A673 (cell line): Measurements from ENCODE around the gene STXBP4. TPM values are rescaled to one million over a fixed set of nuclear protein-coding genes. Genes with fewer than 3 reads are reported as not detected.
A peak's percentile ranks its signal among the peaks of the same experiment; 100 is the strongest.

Experiments
- BruUV-seq: library from RNA; stranded (reverse); fragments of 400-500 nt; replicated peaks from 2 replicates; lab custom pipeline; 2021; lab: Mats Ljungman, UMichigan
- CTCF ChIA-PET: fragments of 300-600 bp; sonication (Branson Sonifier 250); formaldehyde crosslinking; loops from one replicate; lab custom pipeline; 2022; ENCODE audit warnings: antibody characterized with exemption; lab: Charles Lee
- POLR2A ChIA-PET: fragments of 300-600 bp; sonication (Branson Sonifier 250); formaldehyde crosslinking; loops from one replicate; lab custom pipeline; 2022; ENCODE audit warnings: antibody characterized with exemption; ENCODE audit not compliant: low non-redundant PET; lab: Charles Lee
- DNase-seq: peaks from one replicate; pipeline ENCODE4 v3.0.0-alpha.2; 2015; ENCODE audit warnings: low spot score
- H3K27ac ChIP-seq: fragments of 200-600 bp; sonication (generic); 2 replicates; pipeline ENCODE4 v1.5.1; 2016; ENCODE audit warnings: mixed run types, low read depth, mild to moderate bottlenecking, mixed read lengths, antibody characterized with exemption, low read length; ENCODE audit not compliant: poor library complexity, severe bottlenecking
- H3K27me3 ChIP-seq: fragments of 200-600 bp; sonication (generic); replicated peaks from 2 replicates; pipeline ENCODE4 v1.6.1; 2017; ENCODE audit warnings: mixed run types, low read depth, mild to moderate bottlenecking, mixed read lengths, antibody characterized with exemption, low read length; ENCODE audit not compliant: insufficient read depth, poor library complexity
- H3K36me3 ChIP-seq: fragments of 200-600 bp; sonication (generic); 2 replicates; pipeline ENCODE4 v1.6.1; 2016; ENCODE audit warnings: mixed run types, mild to moderate bottlenecking, mixed read lengths, antibody characterized with exemption, low read length; ENCODE audit not compliant: insufficient read depth, poor library complexity, severe bottlenecking
- H3K4me1 ChIP-seq: fragments of 200-600 bp; sonication (generic); 2 replicates; pipeline ENCODE4 v1.6.1; 2017; ENCODE audit warnings: mixed run types, mild to moderate bottlenecking, mixed read lengths, antibody characterized with exemption, low read length; ENCODE audit not compliant: insufficient read depth, poor library complexity, severe bottlenecking
- H3K4me3 ChIP-seq: fragments of 200-600 bp; sonication (generic); 2 replicates; pipeline ENCODE4 v1.5.1; 2016; ENCODE audit warnings: low read depth, mixed run types, mild to moderate bottlenecking, mixed read lengths, low read length; ENCODE audit not compliant: poor library complexity, severe bottlenecking
- H3K9me3 ChIP-seq: fragments of 200-600 bp; sonication (generic); 2 replicates; pipeline ENCODE4 v1.6.1; 2016; ENCODE audit warnings: mixed run types, low read depth, mild to moderate bottlenecking, mixed read lengths, antibody characterized with exemption, low read length; ENCODE audit not compliant: poor library complexity, severe bottlenecking
- CTCF ChIP-seq: fragments of 300-800, 200-600 bp; sonication (generic); conservative IDR thresholded peaks from 2 replicates; pipeline ENCODE4 v1.5.1; 2017; ENCODE audit warnings: low read depth, mild to moderate bottlenecking, antibody characterized with exemption, low read length, moderate library complexity, mixed read lengths
- EZH2 ChIP-seq: fragments of 200-600 bp; sonication (generic); IDR thresholded peaks from 2 replicates; pipeline ENCODE4 v1.6.1; 2017; ENCODE audit warnings: borderline replicate concordance, low read depth, mild to moderate bottlenecking, mixed read lengths, antibody characterized with exemption, low read length; ENCODE audit not compliant: poor library complexity, severe bottlenecking
- intact Hi-C: fragments of 100-400 bp; cut with micrococcal nuclease; formaldehyde crosslinking; loops from one replicate; pipeline ENCODE4 v1.10.0; 2022; ENCODE audit not compliant: unreplicated experiment
- total RNA-seq: library from RNA; stranded (reverse); gene quantifications from 2 replicates; pipeline ENCODE4 v1.2.3, GENCODE V29; 2021

The STXBP4 gene
- total RNA-seq, 1 experiment from 2014 or later = 24.2 TPM

- peaks cover 34% of the 10 kb centered on the region for H3K36me3 ChIP-seq
- H3K9me3 ChIP-seq = no peaks in the 10 kb centered on the region
- intact Hi-C loops = no loop called here
- H3K4me1 ChIP-seq = no peaks in the 10 kb centered on the region
- H3K27ac ChIP-seq = no peak overlapping the region
- BruUV-seq = no TSS peak
- no peak for DNase-seq
- ChIA-PET POLR2A (no interaction called here), CTCF (no interaction called here)
- TF ChIP-seq EZH2 (no peak), CTCF (no peak)
- no peak overlapping the region for H3K4me3 ChIP-seq
- no peaks in the 10 kb centered on the region for H3K27me3 ChIP-seq
Observed at GRCh38 chr17:54948380-54948779, 20.2 kb upstream of the STXBP4 start.

DNA sequence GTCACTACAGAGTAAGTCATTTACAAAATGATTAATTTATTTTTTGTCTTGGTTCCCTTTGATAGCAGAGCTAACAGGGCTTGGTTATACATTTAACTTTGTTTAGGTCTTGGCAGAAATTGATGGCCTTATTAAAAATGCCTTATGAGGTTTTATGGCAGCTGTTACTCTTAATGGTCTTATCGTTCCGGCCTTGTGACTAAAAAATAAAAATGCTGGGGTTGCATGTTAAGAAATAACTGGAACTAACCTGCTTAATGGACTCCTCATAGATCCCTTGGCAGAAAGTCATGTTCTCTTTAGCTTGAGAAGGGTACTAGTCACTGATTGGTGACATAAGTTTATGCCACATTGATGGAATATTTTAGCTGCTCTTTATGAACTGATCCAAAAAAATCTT is 18.4 kb upstream of the STXBP4 start:
- intact Hi-C loops = no loop called here
- BruUV-seq = no TSS peak
- CTCF ChIA-PET = no interaction called here

DNA sequence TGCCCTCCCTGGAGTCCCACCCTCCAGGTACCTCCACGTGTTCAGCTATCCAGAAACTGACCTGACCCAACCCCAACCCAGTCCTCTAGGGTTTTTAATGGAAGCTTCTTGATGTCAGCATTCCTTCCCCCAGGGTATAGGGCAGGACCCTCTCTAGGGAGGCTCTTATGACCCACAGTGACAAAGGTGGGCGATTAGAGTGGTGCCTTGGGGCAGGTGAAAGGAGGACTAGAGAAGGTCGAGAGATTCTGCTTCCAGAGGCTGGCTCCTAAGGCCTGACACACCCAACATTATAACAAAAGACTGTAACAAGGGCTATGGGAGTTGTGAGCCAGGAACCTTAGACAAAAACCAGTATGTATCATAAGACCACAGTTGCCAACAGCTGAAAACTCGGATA is 17.3 kb upstream of the STXBP4 start:
- CTCF ChIA-PET = no interaction called here
- H3K36me3 ChIP-seq = peaks cover 34% of the 10 kb centered on the region

More for the DNA sequence above, 18.4 kb upstream of the STXBP4 start:
- no peaks in the 10 kb centered on the region for H3K4me1 ChIP-seq
- no peaks in the 10 kb centered on the region for H3K9me3 ChIP-seq
- H3K36me3 ChIP-seq = peaks cover 34% of the 10 kb centered on the region
- no peak for DNase-seq
- no peaks in the 10 kb centered on the region for H3K27me3 ChIP-seq
- no peak overlapping the region for H3K4me3 ChIP-seq
- TF ChIP-seq CTCF (no peak), EZH2 (no peak)
- H3K27ac ChIP-seq = peak overlapping the region; percentile 21
- POLR2A ChIA-PET = no interaction called here

More for the DNA sequence above, 17.3 kb upstream of the STXBP4 start:
- Histone ChIP-seq H3K27me3 (no peaks in the 10 kb centered on the region), H3K9me3 (no peaks in the 10 kb centered on the region), H3K4me3 (no peak overlapping the region), H3K4me1 (no peaks in the 10 kb centered on the region), H3K27ac (no peak overlapping the region)
- no peak for DNase-seq
- POLR2A ChIA-PET = no interaction called here
- intact Hi-C loops = no loop called here
- no TSS peak for BruUV-seq
- TF ChIP-seq CTCF (no peak), EZH2 (no peak)
